ENCODE measurements around the gene GPR3. TPM values are rescaled to one million over a fixed set of nuclear protein-coding genes. Genes with fewer than 3 reads are reported as not detected.
A peak's percentile ranks its signal among the peaks of the same experiment; 100 is the strongest.

The GPR3 gene
- total and polyA plus RNA-seq, 2 of the 8 experiments (the other 6 are each of a cell fraction or from before 2014, with no cell fraction given) = 9.9 to 26.5 TPM

- TF ChIP-seq TCF12 (IDR thresholded peaks at IDR 0.05; ENCODE audit: low read depth, low read length) (no peak), SIRT6 (IDR thresholded peaks at IDR 0.05; ENCODE audit: low read length) (no peak), TBP (IDR thresholded peaks at IDR 0.05; ENCODE audit: low read depth, low read length) (0 out of 2 replicates have a peak, but pooled peaks have one; percentile 9), TEAD4 (IDR thresholded peaks at IDR 0.05; ENCODE audit: low read depth, low read length) (peak; percentile 26; the same call in 1 of the 2 replicates), POLR2A (IDR thresholded peaks at IDR 0.05; ENCODE audit: control extremely low read depth in 1 of 2, low read depth in 2 of 2, low read length in 2 of 2) (0 out of 3 replicates have a peak, but pooled peaks of 1 of the 2 experiments have one; percentile 17), ZNF274 (IDR thresholded peaks at IDR 0.05; ENCODE audit: borderline replicate concordance, extremely low read depth, low read length) (no peak), CTCF (IDR thresholded peaks at IDR 0.05; ENCODE audit: control extremely low read depth in 1 of 3, insufficient read depth in 1 of 3, low read depth in 1 of 3, low read length in 3 of 3) (peak in 2 of 3 experiments; percentile 46 to 68; a peak in 3 of 4 replicates), EZH2 (IDR thresholded peaks at IDR 0.05; ENCODE audit: low read depth, low read length, severe bottlenecking) (no peak), RXRA (IDR thresholded peaks at IDR 0.05; ENCODE audit: insufficient read depth, low read depth, low read length) (no peak), CBX8 (IDR thresholded peaks at IDR 0.05; ENCODE audit: borderline replicate concordance, low read depth, low read length) (no peak), E2F6 (IDR thresholded peaks at IDR 0.05) (peak; percentile 74), HDAC6 (IDR thresholded peaks at IDR 0.05; ENCODE audit: low read depth, low read length) (no peak)
Measured at GRCh38 chr1:27366411-27367159, 25.8 kb upstream of the GPR3 start, which contains the start of gene MAP3K6 (continued).

Measured in H1 (cell line).